Measurements from ENCODE around the gene HRH1. TPM values are rescaled to one million over a fixed set of nuclear protein-coding genes. Genes with fewer than 3 reads are reported as not detected.

The HRH1 gene
- total and polyA plus RNA-seq, 2 of the 13 experiments (the other 11 are each of a cell fraction or from before 2014, with no cell fraction given): not detected

GRCh38 chr3:11250902-11251806, 96.9 kb downstream of the HRH1 start (continued):
- TF ChIP-seq, protein P1, sequence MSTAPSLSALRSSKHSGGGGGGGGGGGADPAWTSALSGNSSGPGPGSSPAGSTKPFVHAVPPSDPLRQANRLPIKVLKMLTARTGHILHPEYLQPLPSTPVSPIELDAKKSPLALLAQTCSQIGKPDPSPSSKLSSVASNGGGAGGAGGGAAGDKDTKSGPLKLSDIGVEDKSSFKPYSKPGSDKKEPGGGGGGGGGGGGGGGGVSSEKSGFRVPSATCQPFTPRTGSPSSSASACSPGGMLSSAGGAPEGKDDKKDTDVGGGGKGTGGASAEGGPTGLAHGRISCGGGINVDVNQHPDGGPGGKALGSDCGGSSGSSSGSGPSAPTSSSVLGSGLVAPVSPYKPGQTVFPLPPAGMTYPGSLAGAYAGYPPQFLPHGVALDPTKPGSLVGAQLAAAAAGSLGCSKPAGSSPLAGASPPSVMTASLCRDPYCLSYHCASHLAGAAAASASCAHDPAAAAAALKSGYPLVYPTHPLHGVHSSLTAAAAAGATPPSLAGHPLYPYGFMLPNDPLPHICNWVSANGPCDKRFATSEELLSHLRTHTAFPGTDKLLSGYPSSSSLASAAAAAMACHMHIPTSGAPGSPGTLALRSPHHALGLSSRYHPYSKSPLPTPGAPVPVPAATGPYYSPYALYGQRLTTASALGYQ (CRISPR knock-in tag; IDR thresholded peaks at IDR 0.05): no peak
- TF ChIP-seq SIX4 (CRISPR knock-in tag; IDR thresholded peaks at IDR 0.05) (no peak), NFE2 (CRISPR knock-in tag; IDR thresholded peaks at IDR 0.05) (no peak)

- in situ Hi-C loops (cut with HindIII; ENCODE audit: extremely low pct_ligation_motif_present, low pct_unique_long_range_greater_than_20kb): no loop called here
- Histone ChIP-seq H3K27me3 (ENCODE audit: control insufficient read depth in 1 of 2, insufficient read depth in 2 of 2, low read length in 2 of 2) (peaks cover 0 to 51% of the 10 kb centered on the region in 2 experiments), H3K27ac (ENCODE audit: extremely low read length, insufficient read depth, low read length) (no peak overlapping the region), H3K9me3 (ENCODE audit: low read length) (no peaks in the 10 kb centered on the region), H3K9ac (ENCODE audit: insufficient read depth, low read depth, low read length) (no peak overlapping the region), H3K4me2 (ENCODE audit: low read depth, low read length) (no peak overlapping the region), H3K4me3 (replicated peaks in 1 of 3; ENCODE audit: insufficient read depth in 1 of 3, low read depth in 2 of 3, low read length in 3 of 3) (no peak overlapping the region), H2AFZ (ENCODE audit: low read length) (no peak overlapping the region), H4K20me1 (ENCODE audit: insufficient read depth, low read length) (no peaks in the 10 kb centered on the region), H3K4me1 (ENCODE audit: insufficient read depth, low read length) (no peaks in the 10 kb centered on the region), H3K79me2 (ENCODE audit: insufficient read depth, low read length) (no peaks in the 10 kb centered on the region), H3K36me3 (replicated peaks in 1 of 2; ENCODE audit: control insufficient read depth in 1 of 2, insufficient read depth in 2 of 2, low read length in 2 of 2) (no peaks in the 10 kb centered on the region)
- WGBS (ENCODE audit: low lambda C conversion rate): 40% methylated on average over 6 of the region's 6 CpGs
- no TSS peak for BruUV-seq (replicated peaks)
- ChIA-PET POLR2A (no interaction called here), CTCF (ENCODE audit: low intra/inter-chr PET ratio, low total read pairs) (no interaction called here)
- ATAC-seq (no peak), FAIRE-seq (no peak), DNase-seq (ENCODE audit: low spot score) (no peak)
- TF ChIP-seq TCF7L2 (IDR thresholded peaks at IDR 0.05; ENCODE audit: low read depth, low read length): no peak
- TF ChIP-seq RARA (CRISPR knock-in tag; IDR thresholded peaks at IDR 0.05): no peak
- TF ChIP-seq ZNF337 (CRISPR knock-in tag; IDR thresholded peaks at IDR 0.05; ENCODE audit: borderline replicate concordance, low read depth): no peak
- TF ChIP-seq ASH2L (IDR thresholded peaks at IDR 0.05; ENCODE audit: insufficient read length, low read depth, low read length): no peak
- no peak for TF ChIP-seq TEAD3 (CRISPR knock-in tag; optimal IDR thresholded peaks at IDR 0.05; ENCODE audit: borderline replicate concordance)
- no peak for TF ChIP-seq ZNF232 (CRISPR knock-in tag; IDR thresholded peaks at IDR 0.05; ENCODE audit: borderline replicate concordance)
- TF ChIP-seq FLYWCH1 (CRISPR knock-in tag; IDR thresholded peaks at IDR 0.05): no peak
- no peak for TF ChIP-seq PHF21A (CRISPR knock-in tag; IDR thresholded peaks at IDR 0.05)
- TF ChIP-seq PCBP2 (optimal IDR thresholded peaks at IDR 0.05; ENCODE audit: low read depth, low read length, poor library complexity, severe bottlenecking): no peak
- TF ChIP-seq HES4 (CRISPR knock-in tag; IDR thresholded peaks at IDR 0.05; ENCODE audit: borderline replicate concordance): no peak
- no peak for TF ChIP-seq ATF7 (IDR thresholded peaks at IDR 0.05)
- no peak for TF ChIP-seq ATF7 (CRISPR knock-in tag; IDR thresholded peaks at IDR 0.05)
- TF ChIP-seq AKAP8 (CRISPR knock-in tag; IDR thresholded peaks at IDR 0.05): no peak
- TF ChIP-seq ZNF12 (CRISPR knock-in tag; IDR thresholded peaks at IDR 0.05): no peak
- intact Hi-C loops (cut with micrococcal nuclease; ENCODE audit: unreplicated experiment): no loop called here
Observed at GRCh38 chr3:11251807-11252176, 97.5 kb downstream of the HRH1 start.
